GM21381 (cell line): ENCODE results near the gene SH3PXD2A.

Experiments
- ATAC-seq: cut with Tn5 transposase; IDR thresholded peaks from one replicate; pipeline ENCODE4 v1.9.1; 2021; ENCODE audit warnings: mild to moderate bottlenecking, moderate library complexity; ENCODE audit not compliant: unreplicated experiment

Gene SH3PXD2A

GRCh38 chr10:103691723-103692435, 163.5 kb downstream of the SH3PXD2A start:
- ATAC-seq = peak; percentile 26

- ATAC-seq = no peak
These were observed 164.1 kb downstream of the SH3PXD2A start for GRCh38 chr10:103691267-103691666.

- no peak for ATAC-seq
These were observed 165.1 kb downstream of the SH3PXD2A start for GRCh38 chr10:103690281-103690680.

- ATAC-seq = no peak
These were observed 166.9 kb downstream of the SH3PXD2A start for GRCh38 chr10:103688491-103688890.

- ATAC-seq = no peak
These were observed 167.7 kb downstream of the SH3PXD2A start for GRCh38 chr10:103687718-103688117.

GRCh38 chr10:103687172-103687571, 168.2 kb downstream of the SH3PXD2A start:
- ATAC-seq = no peak

GRCh38 chr10:103685880-103686669, 169.3 kb downstream of the SH3PXD2A start:
- peak; percentile 61 for ATAC-seq

- no peak for ATAC-seq
These were observed 171.5 kb downstream of the SH3PXD2A start for GRCh38 chr10:103683851-103684250.

GRCh38 chr10:103682631-103683030, 172.7 kb downstream of the SH3PXD2A start:
- ATAC-seq = no peak

- ATAC-seq = no peak
These were observed 173.6 kb downstream of the SH3PXD2A start for GRCh38 chr10:103681617-103682399.

- no peak for ATAC-seq
These were observed 174.5 kb downstream of the SH3PXD2A start for GRCh38 chr10:103680869-103681236.

- ATAC-seq = peak; percentile 57
These were observed 176.1 kb downstream of the SH3PXD2A start for GRCh38 chr10:103679096-103679790.

GRCh38 chr10:103678178-103678526, 177.2 kb downstream of the SH3PXD2A start:
- ATAC-seq = peak; percentile 87

GRCh38 chr10:103677486-103678177, 177.7 kb downstream of the SH3PXD2A start:
- ATAC-seq = no peak

GRCh38 chr10:103676851-103677417, 178.4 kb downstream of the SH3PXD2A start:
- no peak for ATAC-seq

GRCh38 chr10:103676058-103676785, 179.2 kb downstream of the SH3PXD2A start:
- no peak for ATAC-seq

- no peak for ATAC-seq
These were observed 181.8 kb downstream of the SH3PXD2A start for GRCh38 chr10:103673606-103674005.

GRCh38 chr10:103672345-103672744, 183.0 kb downstream of the SH3PXD2A start:
- no peak for ATAC-seq

- ATAC-seq = no peak
These were observed 184.1 kb downstream of the SH3PXD2A start for GRCh38 chr10:103671126-103671895.
